ENCODE results near the gene TMEM165. TPM values are rescaled to one million over a fixed set of nuclear protein-coding genes. Genes with fewer than 3 reads are reported as not detected.

Gene TMEM165
- total and polyA plus RNA-seq, 10 of the 15 experiments (the other 5 are each of a cell fraction or from before 2014, with no cell fraction given), result 18.3 to 141 (median 81.1) TPM

DNA sequence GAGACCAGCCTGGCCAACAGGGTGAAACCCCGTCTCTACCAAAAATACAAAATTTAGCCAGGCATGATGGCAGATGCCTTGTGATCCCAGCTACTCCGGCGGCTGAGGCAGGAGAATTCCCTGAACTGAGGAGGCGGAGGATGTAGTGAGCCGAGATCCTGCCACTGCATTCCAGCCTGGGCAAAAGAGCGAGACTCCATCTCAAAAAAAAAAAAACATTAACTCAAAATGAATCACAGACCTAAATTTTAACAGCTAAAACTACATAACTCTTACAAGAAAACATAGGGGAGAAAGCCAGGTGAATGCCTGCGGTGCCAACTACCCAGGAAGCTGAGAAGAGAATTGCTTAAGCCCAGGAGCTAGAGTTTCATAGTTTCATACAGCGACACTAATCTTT, 54.8 kb downstream of the TMEM165 start:
- CTCF ChIA-PET, result no interaction called here

More for the DNA sequence above, 54.8 kb downstream of the TMEM165 start:
- Histone ChIP-seq H3K4me3 (no peak overlapping the region), H3K4me1 (ENCODE audit: control insufficient read depth, insufficient read depth, low read length) (no peaks in the 10 kb centered on the region), H3K9ac (ENCODE audit: control insufficient read depth, insufficient read depth, low read length) (no peak overlapping the region), H3K9me3 (replicated peaks; ENCODE audit: control insufficient read depth, insufficient read depth, low read length) (no peaks in the 10 kb centered on the region), H3K27me3 (replicated peaks in 1 of 2; ENCODE audit: control insufficient read depth in 2 of 2, insufficient read depth in 2 of 2, low read length in 1 of 2) (no peaks in the 10 kb centered on the region), H3K27ac (ENCODE audit: control insufficient read depth, insufficient read depth) (no peak overlapping the region), H3K36me3 (ENCODE audit: control insufficient read depth in 2 of 2, insufficient read depth in 2 of 2, low read length in 1 of 2) (peaks cover 2 to 18% of the 10 kb centered on the region in 2 experiments; a peak in 3 of 4 replicates), H2AFZ (ENCODE audit: control insufficient read depth, low read depth, low read length) (no peak overlapping the region), H4K20me1 (ENCODE audit: control insufficient read depth, insufficient read depth) (no peaks in the 10 kb centered on the region), H3K79me2 (ENCODE audit: control insufficient read depth, insufficient read depth, low read length) (no peaks in the 10 kb centered on the region), H3K4me2 (ENCODE audit: control insufficient read depth, insufficient read depth) (no peak overlapping the region)
- DNase-seq (ENCODE audit: low read depth, low spot score) (no peak), FAIRE-seq (no peak), ATAC-seq (no peak)
- TF ChIP-seq PML (IDR thresholded peaks at IDR 0.05; ENCODE audit: low read length), result no peak
- TF ChIP-seq, protein P1, sequence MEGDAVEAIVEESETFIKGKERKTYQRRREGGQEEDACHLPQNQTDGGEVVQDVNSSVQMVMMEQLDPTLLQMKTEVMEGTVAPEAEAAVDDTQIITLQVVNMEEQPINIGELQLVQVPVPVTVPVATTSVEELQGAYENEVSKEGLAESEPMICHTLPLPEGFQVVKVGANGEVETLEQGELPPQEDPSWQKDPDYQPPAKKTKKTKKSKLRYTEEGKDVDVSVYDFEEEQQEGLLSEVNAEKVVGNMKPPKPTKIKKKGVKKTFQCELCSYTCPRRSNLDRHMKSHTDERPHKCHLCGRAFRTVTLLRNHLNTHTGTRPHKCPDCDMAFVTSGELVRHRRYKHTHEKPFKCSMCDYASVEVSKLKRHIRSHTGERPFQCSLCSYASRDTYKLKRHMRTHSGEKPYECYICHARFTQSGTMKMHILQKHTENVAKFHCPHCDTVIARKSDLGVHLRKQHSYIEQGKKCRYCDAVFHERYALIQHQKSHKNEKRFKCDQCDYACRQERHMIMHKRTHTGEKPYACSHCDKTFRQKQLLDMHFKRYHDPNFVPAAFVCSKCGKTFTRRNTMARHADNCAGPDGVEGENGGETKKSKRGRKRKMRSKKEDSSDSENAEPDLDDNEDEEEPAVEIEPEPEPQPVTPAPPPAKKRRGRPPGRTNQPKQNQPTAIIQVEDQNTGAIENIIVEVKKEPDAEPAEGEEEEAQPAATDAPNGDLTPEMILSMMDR (IDR thresholded peaks at IDR 0.05 in 2 of 3, conservative IDR thresholded peaks at IDR 0.05 in 1 of 3; ENCODE audit: control insufficient read depth in 2 of 3, extremely low read depth in 1 of 3, insufficient read depth in 1 of 3, low read depth in 3 of 3, low read length in 3 of 3), result no peak
- TF ChIP-seq, protein P2, sequence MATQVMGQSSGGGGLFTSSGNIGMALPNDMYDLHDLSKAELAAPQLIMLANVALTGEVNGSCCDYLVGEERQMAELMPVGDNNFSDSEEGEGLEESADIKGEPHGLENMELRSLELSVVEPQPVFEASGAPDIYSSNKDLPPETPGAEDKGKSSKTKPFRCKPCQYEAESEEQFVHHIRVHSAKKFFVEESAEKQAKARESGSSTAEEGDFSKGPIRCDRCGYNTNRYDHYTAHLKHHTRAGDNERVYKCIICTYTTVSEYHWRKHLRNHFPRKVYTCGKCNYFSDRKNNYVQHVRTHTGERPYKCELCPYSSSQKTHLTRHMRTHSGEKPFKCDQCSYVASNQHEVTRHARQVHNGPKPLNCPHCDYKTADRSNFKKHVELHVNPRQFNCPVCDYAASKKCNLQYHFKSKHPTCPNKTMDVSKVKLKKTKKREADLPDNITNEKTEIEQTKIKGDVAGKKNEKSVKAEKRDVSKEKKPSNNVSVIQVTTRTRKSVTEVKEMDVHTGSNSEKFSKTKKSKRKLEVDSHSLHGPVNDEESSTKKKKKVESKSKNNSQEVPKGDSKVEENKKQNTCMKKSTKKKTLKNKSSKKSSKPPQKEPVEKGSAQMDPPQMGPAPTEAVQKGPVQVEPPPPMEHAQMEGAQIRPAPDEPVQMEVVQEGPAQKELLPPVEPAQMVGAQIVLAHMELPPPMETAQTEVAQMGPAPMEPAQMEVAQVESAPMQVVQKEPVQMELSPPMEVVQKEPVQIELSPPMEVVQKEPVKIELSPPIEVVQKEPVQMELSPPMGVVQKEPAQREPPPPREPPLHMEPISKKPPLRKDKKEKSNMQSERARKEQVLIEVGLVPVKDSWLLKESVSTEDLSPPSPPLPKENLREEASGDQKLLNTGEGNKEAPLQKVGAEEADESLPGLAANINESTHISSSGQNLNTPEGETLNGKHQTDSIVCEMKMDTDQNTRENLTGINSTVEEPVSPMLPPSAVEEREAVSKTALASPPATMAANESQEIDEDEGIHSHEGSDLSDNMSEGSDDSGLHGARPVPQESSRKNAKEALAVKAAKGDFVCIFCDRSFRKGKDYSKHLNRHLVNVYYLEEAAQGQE (IDR thresholded peaks at IDR 0.05; ENCODE audit: low read depth, low read length), result no peak
- TF ChIP-seq RBBP5 (conservative IDR thresholded peaks at IDR 0.05), result no peak
- no peak for TF ChIP-seq NFYA (IDR thresholded peaks at IDR 0.05; ENCODE audit: borderline replicate concordance, low read depth, low read length)
- no peak for TF ChIP-seq ATF7 (IDR thresholded peaks at IDR 0.05; ENCODE audit: low read depth)
- no peak for TF ChIP-seq LARP7 (IDR thresholded peaks at IDR 0.05)
- no peak for TF ChIP-seq SMAD5 (IDR thresholded peaks at IDR 0.05; ENCODE audit: low read depth)
- TF ChIP-seq NR2F1 (conservative IDR thresholded peaks at IDR 0.05), result no peak
- no peak for TF ChIP-seq SP1 (IDR thresholded peaks at IDR 0.05; ENCODE audit: low read depth, low read length)
- intact Hi-C loops (cut with micrococcal nuclease; ENCODE audit: unreplicated experiment) (no loop called here), in situ Hi-C loops (cut with MboI) (no loop called here)
- POLR2A ChIA-PET, result no interaction called here
- BruUV-seq (replicated peaks), result no TSS peak
- SMC1A ChIA-PET (ENCODE audit: uncharacterized antibody, unreplicated experiment), result interaction anchor here (1.0 kb wide), 1 partner anchor 13 kb away, joined by 4 read pairs; no protein-coding TSS in a partner anchor
- RAD21 ChIA-PET (ENCODE audit: unreplicated experiment), result interaction anchor here (0.6 kb wide), 1 partner anchor 96 kb away, joined by 4 read pairs; the partner anchor contains the start of gene CLOCK
- WGBS (ENCODE audit: insufficient coverage, insufficient replicate concordance, low lambda C conversion rate, missing lambda C conversion rate), result 84% methylated on average over 8 of the region's 8 CpGs
